ENCODE results near the gene FOXK1. TPM values are rescaled to one million over a fixed set of nuclear protein-coding genes. Genes with fewer than 3 reads are reported as not detected.

Gene FOXK1
- total RNA-seq, 2 donors from 2014 or later = 29.6 to 30.8 TPM

DNA sequence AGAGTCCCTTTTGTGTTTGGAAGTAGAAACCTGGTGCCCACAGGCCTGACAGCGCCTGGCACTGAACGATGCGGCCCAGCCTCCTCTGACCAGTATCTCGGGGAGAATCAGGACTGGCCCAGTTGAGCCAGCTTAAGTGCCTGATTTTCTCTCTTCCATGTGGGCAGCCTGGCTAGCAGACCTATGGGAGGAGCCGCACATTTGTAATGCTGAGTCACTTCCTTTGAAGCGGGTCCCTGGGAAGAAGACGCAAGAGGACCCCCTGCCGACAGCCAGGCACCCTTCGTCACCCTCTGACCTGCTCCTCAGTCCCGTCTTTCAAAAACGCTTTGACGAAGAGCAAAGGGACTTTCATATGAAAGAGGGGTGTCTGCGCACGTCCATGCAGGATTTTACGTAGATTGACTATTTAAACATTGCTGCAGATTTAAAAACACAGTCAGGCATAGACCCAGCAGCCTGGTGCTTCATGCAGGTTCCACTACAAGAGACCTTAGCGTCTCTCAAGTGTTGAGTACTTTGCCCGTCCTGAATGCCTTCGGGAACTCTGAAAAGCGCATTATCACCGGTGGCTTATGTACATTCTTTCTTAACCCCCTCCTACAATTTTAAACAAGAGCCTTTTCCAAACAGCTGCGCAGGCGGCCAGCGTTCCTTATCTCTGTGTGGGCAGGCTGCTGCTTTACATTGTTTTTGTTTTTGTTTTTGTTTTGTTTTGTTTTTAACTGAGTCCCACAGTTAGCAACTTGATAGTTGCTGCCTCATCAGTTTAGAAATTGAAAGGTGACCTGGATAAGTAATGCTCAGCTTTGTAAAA is 56.8 kb downstream of the FOXK1 start:
- no peak for DNase-seq
- Histone ChIP-seq H3K36me3 (no peaks in the 10 kb centered on the region), H3K4me3 (no peak overlapping the region), H3K9me3 (no peaks in the 10 kb centered on the region), H3K27me3 (no peaks in the 10 kb centered on the region), H3K9ac (ENCODE audit: low read depth in 2 of 2, low read length in 2 of 2) (no peak overlapping the region), H3K27ac (peak overlapping the region; percentile 47), H3K4me1 (peaks cover 4% of the 10 kb centered on the region)
- TF ChIP-seq, protein P1, sequence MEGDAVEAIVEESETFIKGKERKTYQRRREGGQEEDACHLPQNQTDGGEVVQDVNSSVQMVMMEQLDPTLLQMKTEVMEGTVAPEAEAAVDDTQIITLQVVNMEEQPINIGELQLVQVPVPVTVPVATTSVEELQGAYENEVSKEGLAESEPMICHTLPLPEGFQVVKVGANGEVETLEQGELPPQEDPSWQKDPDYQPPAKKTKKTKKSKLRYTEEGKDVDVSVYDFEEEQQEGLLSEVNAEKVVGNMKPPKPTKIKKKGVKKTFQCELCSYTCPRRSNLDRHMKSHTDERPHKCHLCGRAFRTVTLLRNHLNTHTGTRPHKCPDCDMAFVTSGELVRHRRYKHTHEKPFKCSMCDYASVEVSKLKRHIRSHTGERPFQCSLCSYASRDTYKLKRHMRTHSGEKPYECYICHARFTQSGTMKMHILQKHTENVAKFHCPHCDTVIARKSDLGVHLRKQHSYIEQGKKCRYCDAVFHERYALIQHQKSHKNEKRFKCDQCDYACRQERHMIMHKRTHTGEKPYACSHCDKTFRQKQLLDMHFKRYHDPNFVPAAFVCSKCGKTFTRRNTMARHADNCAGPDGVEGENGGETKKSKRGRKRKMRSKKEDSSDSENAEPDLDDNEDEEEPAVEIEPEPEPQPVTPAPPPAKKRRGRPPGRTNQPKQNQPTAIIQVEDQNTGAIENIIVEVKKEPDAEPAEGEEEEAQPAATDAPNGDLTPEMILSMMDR (IDR thresholded peaks at IDR 0.05) = no peak
- intact Hi-C loops (cut with DNase I) = no loop called here

DNA sequence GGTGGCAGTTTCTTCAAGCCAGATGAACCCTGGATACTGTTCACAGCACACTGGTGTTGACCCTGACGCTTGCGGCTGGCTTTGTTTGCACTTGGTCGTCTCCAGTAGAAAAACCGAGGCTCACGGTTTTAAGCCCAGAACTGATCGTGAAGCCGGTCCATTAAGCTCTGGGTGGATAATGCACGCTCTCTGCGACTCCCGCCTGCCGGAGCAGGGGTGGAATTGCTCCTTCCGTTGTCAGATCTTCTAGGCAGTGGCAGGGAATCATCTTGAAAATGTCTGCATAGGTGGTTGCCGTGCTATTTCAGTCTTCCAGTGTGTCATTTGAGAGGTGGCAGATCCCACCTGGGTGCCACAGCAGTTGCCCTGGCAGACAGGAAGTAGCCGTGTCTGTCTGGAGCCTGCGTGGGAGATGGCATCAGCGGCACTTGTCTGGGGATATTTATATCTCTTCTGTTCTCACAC is 57.5 kb downstream of the FOXK1 start:
- TF ChIP-seq, protein P1 (IDR thresholded peaks at IDR 0.05) = no peak
- Histone ChIP-seq H3K27me3 (no peaks in the 10 kb centered on the region), H3K27ac (peak overlapping the region; percentile 47), H3K4me1 (peaks cover 4% of the 10 kb centered on the region), H3K4me3 (no peak overlapping the region), H3K36me3 (no peaks in the 10 kb centered on the region), H3K9me3 (no peaks in the 10 kb centered on the region), H3K9ac (ENCODE audit: low read depth in 2 of 2, low read length in 2 of 2) (no peak overlapping the region)
- intact Hi-C loops (cut with DNase I) = no loop called here
- DNase-seq = no peak

DNA sequence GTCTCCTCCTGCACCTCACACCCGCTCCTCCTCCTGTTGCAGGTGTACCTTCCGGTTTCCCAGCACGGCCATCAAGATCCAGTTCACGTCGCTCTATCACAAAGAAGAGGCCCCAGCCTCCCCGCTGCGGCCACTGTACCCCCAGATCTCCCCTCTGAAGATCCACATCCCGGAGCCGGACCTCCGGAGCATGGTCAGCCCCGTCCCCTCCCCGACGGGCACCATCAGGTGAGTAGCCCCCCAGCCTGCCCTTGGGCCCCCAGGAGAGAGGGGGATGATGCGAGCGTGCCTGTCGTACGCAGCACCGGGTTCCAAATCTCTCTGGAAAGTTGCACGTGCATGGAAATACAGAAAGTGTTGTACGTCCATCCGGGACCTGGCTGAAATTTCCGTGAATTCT is 58.7 kb downstream of the FOXK1 start:
- Histone ChIP-seq H3K4me3 (no peak overlapping the region), H3K27me3 (no peaks in the 10 kb centered on the region), H3K4me1 (peaks cover 4% of the 10 kb centered on the region), H3K27ac (no peak overlapping the region), H3K9ac (ENCODE audit: low read depth in 2 of 2, low read length in 2 of 2) (no peak overlapping the region), H3K36me3 (no peaks in the 10 kb centered on the region), H3K9me3 (no peaks in the 10 kb centered on the region)
- intact Hi-C loops (cut with DNase I) = no loop called here
- TF ChIP-seq, protein P1 (IDR thresholded peaks at IDR 0.05) = no peak
- no peak for DNase-seq

DNA sequence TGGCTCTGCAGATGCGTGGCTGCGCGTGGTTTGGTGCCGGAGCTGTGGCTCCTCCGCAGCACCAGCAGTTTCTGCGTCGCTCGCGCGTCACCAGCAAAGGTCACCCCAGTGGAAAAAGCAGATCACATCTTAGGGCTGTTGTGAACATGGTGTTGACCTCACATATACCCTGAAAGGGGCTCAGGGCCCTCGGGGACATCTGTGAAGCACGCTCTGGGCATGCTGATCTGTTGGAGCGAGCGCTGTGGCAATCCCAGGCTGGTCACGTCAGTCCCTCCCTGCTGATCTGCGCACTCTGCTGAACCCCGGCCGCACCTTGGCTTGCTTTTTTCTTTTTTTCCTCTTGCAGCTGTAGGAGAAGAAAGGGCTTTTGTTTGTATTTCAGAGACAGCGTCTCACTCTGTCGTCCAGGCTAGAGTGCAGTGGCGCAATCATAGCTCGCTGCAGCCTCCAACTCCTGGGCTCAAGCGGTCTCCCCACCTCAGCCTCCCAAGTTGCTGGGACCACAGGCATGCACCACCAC is 60.0 kb downstream of the FOXK1 start:
- intact Hi-C loops (cut with DNase I) = no loop called here
- Histone ChIP-seq H3K9me3 (no peaks in the 10 kb centered on the region), H3K27me3 (no peaks in the 10 kb centered on the region), H3K4me1 (peaks cover 8% of the 10 kb centered on the region), H3K4me3 (no peak overlapping the region), H3K36me3 (no peaks in the 10 kb centered on the region), H3K27ac (peak overlapping the region; percentile 93), H3K9ac (ENCODE audit: low read depth in 2 of 2, low read length in 2 of 2) (peak overlapping the region; percentile 45 to 61)
- peak; percentile 49 for DNase-seq
- TF ChIP-seq, protein P1 (IDR thresholded peaks at IDR 0.05) = no peak

DNA sequence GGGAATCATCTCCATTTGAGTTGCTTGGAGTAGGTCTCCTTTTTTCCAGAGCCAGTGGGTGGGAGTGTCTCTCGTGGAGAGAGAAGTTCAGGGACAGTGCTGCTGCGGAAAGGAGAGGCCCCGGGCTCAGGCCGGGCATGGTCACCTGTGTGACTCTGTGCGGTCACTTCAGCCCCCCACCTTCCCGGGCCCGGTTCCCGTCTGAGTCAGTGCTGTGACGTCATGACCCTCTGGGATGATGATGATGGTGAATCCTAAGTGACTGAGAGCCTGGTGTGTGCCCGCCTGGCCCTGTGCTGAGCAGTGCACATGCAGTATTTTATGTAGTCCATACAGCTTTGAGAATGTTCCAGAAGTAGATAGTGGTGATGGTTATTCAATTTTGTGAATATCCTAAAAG is 60.8 kb downstream of the FOXK1 start:
- no peaks in the 10 kb centered on the region for H3K9me3 ChIP-seq
- TF ChIP-seq, protein P1 (IDR thresholded peaks at IDR 0.05) = no peak
- peak overlapping the region in 1 of 2 donors; percentile 0 for H3K9ac ChIP-seq (ENCODE audit: low read depth in 2 of 2, low read length in 2 of 2)
- H3K36me3 ChIP-seq = no peaks in the 10 kb centered on the region
- intact Hi-C loops (cut with DNase I) = no loop called here
- DNase-seq = no peak
- peaks cover 8% of the 10 kb centered on the region for H3K4me1 ChIP-seq
- peak overlapping the region; percentile 93 for H3K27ac ChIP-seq
- H3K4me3 ChIP-seq = no peak overlapping the region
- H3K27me3 ChIP-seq = no peaks in the 10 kb centered on the region

Measured in colonic mucosa (tissue), 4 donors.